Measurements from ENCODE around the gene UTS2R.

DNA sequence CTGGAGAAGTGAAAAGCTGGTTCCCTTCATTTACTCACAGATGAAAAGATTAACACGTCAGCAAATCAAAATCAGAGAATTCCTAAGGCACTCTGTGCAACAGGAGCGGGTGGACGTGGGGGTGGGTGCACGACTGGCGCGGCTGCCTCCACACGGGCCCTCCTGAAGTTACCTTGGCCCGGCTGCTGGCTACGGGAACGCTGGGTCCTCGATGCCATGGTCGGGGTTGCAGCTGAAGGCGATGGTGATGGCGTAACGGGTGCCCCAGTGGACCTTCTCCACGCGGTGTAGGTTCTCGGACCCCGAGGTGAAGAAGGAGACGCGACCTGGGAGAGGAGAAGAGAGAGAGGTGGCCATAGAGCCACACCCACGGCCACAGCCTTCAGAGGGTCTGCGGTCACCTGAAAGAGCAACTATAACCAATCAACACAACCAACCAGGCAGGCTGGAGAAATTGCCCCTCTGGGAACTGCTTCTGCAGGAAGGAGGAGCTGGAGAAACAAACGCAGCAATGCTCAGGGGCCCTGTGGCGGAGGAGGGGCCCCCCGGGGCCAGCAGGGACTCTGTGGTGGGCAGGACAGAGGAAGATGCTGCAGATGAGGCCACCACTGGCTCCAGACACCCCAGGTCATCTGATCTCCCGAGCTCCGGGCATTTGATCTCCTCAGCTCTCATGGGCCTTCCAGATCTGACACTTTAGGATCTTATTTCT lies 20.8 kb downstream of the UTS2R start:
- no peak for TF ChIP-seq POLR2A (IDR thresholded peaks at IDR 0.05; ENCODE audit: low read length)
- TF ChIP-seq GATA1 (IDR thresholded peaks at IDR 0.05; ENCODE audit: low read depth, low read length) = no peak

Measured in erythroblast (primary cell).